CD14-positive monocyte (primary cell): Measurements from ENCODE around the gene DIAPH2. TPM values are rescaled to one million over a fixed set of nuclear protein-coding genes. Genes with fewer than 3 reads are reported as not detected.

ENCODE experiments used
- DNase-seq, 3 donors: peaks; one replicate each; pipeline ENCODE4 v3.0.0-alpha.2; 2011 to 2022
- H2AFZ ChIP-seq: 2 replicates; pipeline ENCODE4 v1.6.0; 2012; ENCODE audit warnings: mild to moderate bottlenecking, low read depth, low read length, inconsistent platforms; ENCODE audit not compliant: insufficient read depth, poor library complexity, severe bottlenecking
- H3K27ac ChIP-seq, 2 donors: 1 replicate in 1 of 2; 2 replicates in 1 of 2; pipeline ENCODE4 v1.5.1; 2012 to 2013; ENCODE audit warnings: low read length in 2 of 2, control low read depth in 1 of 2, inconsistent platforms in 1 of 2, low read depth in 1 of 2, mild to moderate bottlenecking in 1 of 2
- H3K27me3 ChIP-seq, 2 donors: one replicate each; pipeline versions ENCODE4 v1.6.0 to v1.6.1; 2011 to 2013; ENCODE audit warnings: low read length in 2 of 2; ENCODE audit not compliant: control insufficient read depth in 2 of 2, insufficient read depth in 2 of 2
- H3K36me3 ChIP-seq, 2 donors: replicated peaks in 1 of 2; 1 replicate in 1 of 2; 2 replicates in 1 of 2; pipeline versions ENCODE4 v1.5.1 to v1.6.1; 2012 to 2013; ENCODE audit warnings: low read length in 2 of 2, control low read depth in 1 of 2, inconsistent platforms in 1 of 2, mild to moderate bottlenecking in 1 of 2; ENCODE audit not compliant: insufficient read depth in 2 of 2, control insufficient read depth in 1 of 2
- H3K4me1 ChIP-seq, 2 donors: 1 replicate in 1 of 2; 2 replicates in 1 of 2; pipeline versions ENCODE4 v1.5.1 to v1.6.1; 2012 to 2013; ENCODE audit warnings: low read length in 2 of 2, control low read depth in 1 of 2, inconsistent platforms in 1 of 2, mild to moderate bottlenecking in 1 of 2, moderate library complexity in 1 of 2; ENCODE audit not compliant: insufficient read depth in 2 of 2, control insufficient read depth in 1 of 2
- H3K4me2 ChIP-seq: replicated peaks from 2 replicates; pipeline ENCODE3; 2012; ENCODE audit warnings: low read length, moderate library complexity, mild to moderate bottlenecking; ENCODE audit not compliant: poor library complexity, severe bottlenecking; ENCODE audit errors: extremely low read depth
- H3K4me3 ChIP-seq, 3 experiments: fragments of 200-600 bp in 1 of 3; sonication (generic) in 1 of 3; replicated peaks in 1 of 3; 1 replicate in 2 of 3; 2 replicates in 1 of 3; pipeline ENCODE4 v1.5.1; 2011 to 2013; ENCODE audit warnings: low read length in 3 of 3, mild to moderate bottlenecking in 3 of 3, control low read depth in 2 of 3, low read depth in 2 of 3, inconsistent platforms in 1 of 3, moderate library complexity in 1 of 3
- H3K79me2 ChIP-seq: 2 replicates; pipeline ENCODE4 v1.6.0; 2012; ENCODE audit warnings: mild to moderate bottlenecking, control low read depth, inconsistent platforms, low read length, moderate library complexity; ENCODE audit not compliant: insufficient read depth
- H3K9ac ChIP-seq: 2 replicates; pipeline ENCODE4 v1.6.0; 2017; ENCODE audit warnings: low read length, mild to moderate bottlenecking; ENCODE audit not compliant: insufficient read depth, poor library complexity, severe bottlenecking
- H3K9me3 ChIP-seq, 2 donors: replicated peaks in 1 of 2; 1 replicate in 1 of 2; 2 replicates in 1 of 2; pipeline versions ENCODE4 v1.5.1 to v1.6.1; 2012 to 2013; ENCODE audit warnings: low read length in 2 of 2, control low read depth in 1 of 2; ENCODE audit not compliant: control insufficient read depth in 1 of 2, insufficient read depth in 1 of 2
- H4K20me1 ChIP-seq: 2 replicates; pipeline ENCODE4 v1.6.0; 2012; ENCODE audit warnings: mild to moderate bottlenecking, low read length, control low read depth, moderate library complexity; ENCODE audit not compliant: insufficient read depth
- H3K27ac Mint-ChIP-seq, 7 donors: one replicate each; pipeline ENCODE4 v1.8.0; 2020; ENCODE audit warnings: mild to moderate bottlenecking in 7 of 7, mixed read lengths in 7 of 7, moderate library complexity in 6 of 7, inconsistent platforms in 2 of 7
- H3K27me3 Mint-ChIP-seq, 3 donors: one replicate each; pipeline ENCODE4 v1.8.0; 2021 to 2022; ENCODE audit warnings: low read depth in 3 of 3, mild to moderate bottlenecking in 3 of 3, mixed read lengths in 3 of 3, moderate library complexity in 3 of 3, inconsistent platforms in 1 of 3
- H3K36me3 Mint-ChIP-seq, 2 donors: one replicate each; pipeline ENCODE4 v1.8.0; 2020; ENCODE audit warnings: mixed read lengths in 2 of 2, inconsistent platforms in 1 of 2, mild to moderate bottlenecking in 1 of 2
- H3K4me1 Mint-ChIP-seq: one replicate; pipeline ENCODE4 v1.8.0; 2020; ENCODE audit warnings: mild to moderate bottlenecking, mixed read lengths
- H3K4me3 Mint-ChIP-seq, 2 donors: one replicate each; pipeline ENCODE4 v1.8.0; 2020; ENCODE audit warnings: mild to moderate bottlenecking in 2 of 2, mixed read lengths in 2 of 2, moderate library complexity in 1 of 2
- H3K9me3 Mint-ChIP-seq, 7 donors: one replicate each; pipeline ENCODE4 v1.8.0; 2020 to 2022; ENCODE audit warnings: mixed read lengths in 7 of 7, mild to moderate bottlenecking in 6 of 7, moderate library complexity in 6 of 7, inconsistent platforms in 2 of 7
- WGBS: methylation state at CpG from one replicate; pipeline ENCODE4 v1.1.5; 2013; ENCODE audit warnings: missing lambda C conversion rate; ENCODE audit not compliant: insufficient coverage; 5-methylcytosine and 5-hydroxymethylcytosine counted together
- intact Hi-C, 2 donors: fragments of 100-400 bp; cut with micrococcal nuclease; formaldehyde crosslinking; loops; one replicate each; pipeline versions ENCODE4 v1.15.0 to v1.15.1; 2023
- polyA plus RNA-seq, 3 donors: library from polyadenylated mRNA; depleted of rRNA in 1 of 3; unstranded in 2 of 3; stranded (reverse) in 1 of 3; fragments of 300-500 nt in 2 of 3; fragments of >200 nt in 1 of 3; fragmentation: Illumina TruSeq in 2 of 3; gene quantifications; 1 replicate in 2 of 3; 2 replicates in 1 of 3; pipeline ENCODE4 v1.2.3, GENCODE V29; 2012 to 2021
- TF ChIP-seq, protein P1 (sequence below): fragments of 200-600 bp; IDR thresholded peaks from one replicate; pipeline ENCODE4 v1.8.0; 2022; ENCODE audit warnings: antibody characterized with exemption, mild to moderate bottlenecking

Gene DIAPH2
- polyA plus RNA-seq, 3 donors: 9.5 to 20.5 (median 11.4) TPM

DNA sequence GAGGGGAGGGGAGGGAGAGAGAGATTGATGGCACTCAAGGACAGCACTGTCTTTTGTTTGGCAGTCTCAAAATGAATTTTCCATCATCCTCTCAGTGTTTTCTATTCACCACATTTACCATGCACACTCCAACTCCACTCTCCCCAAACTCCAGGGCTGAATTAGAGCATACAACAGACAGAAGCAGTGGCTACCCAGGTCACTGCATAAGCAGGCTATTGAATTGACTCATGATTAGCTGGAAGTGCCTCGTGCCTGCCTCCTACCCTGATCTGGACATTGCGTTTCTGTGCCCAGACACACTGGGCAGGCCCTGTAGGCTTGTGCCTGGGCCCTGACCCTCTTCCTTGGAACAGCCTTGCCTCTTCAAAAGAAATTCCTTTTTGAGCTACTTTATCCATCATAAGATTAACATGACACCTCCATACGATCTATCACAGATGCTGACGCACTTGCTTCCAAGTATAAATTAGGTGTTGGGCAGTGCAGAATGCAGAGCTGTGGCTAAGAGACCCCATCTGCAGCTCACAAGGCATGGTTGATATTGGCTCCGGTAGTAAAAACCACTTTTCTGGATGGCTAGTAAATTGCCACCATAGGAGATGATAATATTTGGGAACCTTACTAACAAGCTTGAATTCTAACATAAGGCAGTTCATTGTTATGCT lies 952.0 kb downstream of the DIAPH2 start:
- 82% methylated on average over 2 of the region's 5 CpGs for WGBS
- TF ChIP-seq, protein P1, sequence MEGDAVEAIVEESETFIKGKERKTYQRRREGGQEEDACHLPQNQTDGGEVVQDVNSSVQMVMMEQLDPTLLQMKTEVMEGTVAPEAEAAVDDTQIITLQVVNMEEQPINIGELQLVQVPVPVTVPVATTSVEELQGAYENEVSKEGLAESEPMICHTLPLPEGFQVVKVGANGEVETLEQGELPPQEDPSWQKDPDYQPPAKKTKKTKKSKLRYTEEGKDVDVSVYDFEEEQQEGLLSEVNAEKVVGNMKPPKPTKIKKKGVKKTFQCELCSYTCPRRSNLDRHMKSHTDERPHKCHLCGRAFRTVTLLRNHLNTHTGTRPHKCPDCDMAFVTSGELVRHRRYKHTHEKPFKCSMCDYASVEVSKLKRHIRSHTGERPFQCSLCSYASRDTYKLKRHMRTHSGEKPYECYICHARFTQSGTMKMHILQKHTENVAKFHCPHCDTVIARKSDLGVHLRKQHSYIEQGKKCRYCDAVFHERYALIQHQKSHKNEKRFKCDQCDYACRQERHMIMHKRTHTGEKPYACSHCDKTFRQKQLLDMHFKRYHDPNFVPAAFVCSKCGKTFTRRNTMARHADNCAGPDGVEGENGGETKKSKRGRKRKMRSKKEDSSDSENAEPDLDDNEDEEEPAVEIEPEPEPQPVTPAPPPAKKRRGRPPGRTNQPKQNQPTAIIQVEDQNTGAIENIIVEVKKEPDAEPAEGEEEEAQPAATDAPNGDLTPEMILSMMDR: no peak
- H3K4me1 Mint-ChIP-seq: no peaks in the 10 kb centered on the region

DNA sequence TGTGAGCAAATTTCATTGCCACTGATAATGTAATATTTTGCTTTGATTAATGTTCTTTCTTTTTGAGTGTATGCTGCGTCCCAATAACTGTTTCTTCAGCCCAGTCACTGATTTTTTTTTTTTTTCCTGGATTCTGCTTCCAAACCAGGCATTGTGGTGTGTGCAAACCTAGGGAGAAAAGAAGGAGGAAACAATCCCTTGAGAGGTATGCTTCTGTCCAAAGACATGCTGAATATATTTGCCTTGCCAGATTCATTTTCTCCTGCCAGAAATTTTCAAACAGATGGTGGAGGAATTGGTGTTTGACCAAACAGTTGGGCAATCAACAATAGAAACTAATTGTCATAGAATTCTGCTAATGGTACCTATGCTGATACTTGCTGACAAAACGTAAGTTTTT lies 952.6 kb downstream of the DIAPH2 start:
- Histone ChIP-seq H4K20me1 (no peaks in the 10 kb centered on the region), H2AFZ (no peak overlapping the region), H3K4me1 (no peaks in the 10 kb centered on the region), H3K79me2 (no peaks in the 10 kb centered on the region), H3K27me3 (no peaks in the 10 kb centered on the region), H3K9me3 (no peaks in the 10 kb centered on the region), H3K27ac (no peak overlapping the region), H3K9ac (no peak overlapping the region), H3K36me3 (no peaks in the 10 kb centered on the region), H3K4me3 (no peak overlapping the region), H3K4me2 (no peak overlapping the region)
- Mint-ChIP-seq H3K27ac (no peak overlapping the region), H3K36me3 (no peaks in the 10 kb centered on the region), H3K4me1 (no peaks in the 10 kb centered on the region), H3K27me3 (peaks cover 0 to 4% (median 2%) of the 10 kb centered on the region in 3 donors), H3K9me3 (peaks cover 0 to 2% (median 0%) of the 10 kb centered on the region in 7 donors), H3K4me3 (no peak overlapping the region)
- DNase-seq: no peak
- intact Hi-C loops: no loop called here
- TF ChIP-seq, protein P1: no peak
- no CpG with 5 or more reads among the region's 2 CpGs for WGBS

More for the DNA sequence above, 952.0 kb downstream of the DIAPH2 start:
- Histone ChIP-seq H3K9me3 (no peaks in the 10 kb centered on the region), H3K4me2 (no peak overlapping the region), H2AFZ (no peak overlapping the region), H3K4me1 (no peaks in the 10 kb centered on the region), H3K4me3 (no peak overlapping the region), H4K20me1 (no peaks in the 10 kb centered on the region), H3K9ac (no peak overlapping the region), H3K27ac (no peak overlapping the region), H3K27me3 (no peaks in the 10 kb centered on the region), H3K79me2 (no peaks in the 10 kb centered on the region), H3K36me3 (no peaks in the 10 kb centered on the region)
- intact Hi-C loops: no loop called here
- H3K9me3 Mint-ChIP-seq: peaks cover 0 to 2% (median 0%) of the 10 kb centered on the region in 7 donors
- no peaks in the 10 kb centered on the region for H3K36me3 Mint-ChIP-seq
- no peak overlapping the region for H3K27ac Mint-ChIP-seq
- no peak for DNase-seq
- no peak overlapping the region for H3K4me3 Mint-ChIP-seq
- H3K27me3 Mint-ChIP-seq: peaks cover 0 to 4% (median 2%) of the 10 kb centered on the region in 3 donors
